Thyroid gland (tissue), 4 donors: ENCODE results near the gene DDX56. TPM values are rescaled to one million over a fixed set of nuclear protein-coding genes. Genes with fewer than 3 reads are reported as not detected.

Experiments used
- DNase-seq, 2 donors: peaks; one replicate each; pipeline ENCODE4 v3.0.0-alpha.2; 2019
- H3K27ac ChIP-seq, 3 donors: fragments of 200-600 bp; sonication (generic); 1 replicate in 2 of 3; 2 replicates in 1 of 3; pipeline ENCODE4 v1.5.1; 2016 to 2019; ENCODE audit warnings: mild to moderate bottlenecking in 1 of 3, moderate library complexity in 1 of 3
- H3K27me3 ChIP-seq: fragments of 200-600 bp; sonication (generic); one replicate; pipeline ENCODE4 v1.5.1; 2019
- H3K36me3 ChIP-seq, 2 donors: fragments of 200-600 bp; sonication (generic); one replicate each; pipeline ENCODE4 v1.5.1; 2016 to 2019
- H3K4me1 ChIP-seq, 2 donors: fragments of 200-600 bp; sonication (generic); one replicate each; pipeline ENCODE4 v1.5.1; 2017 to 2019
- H3K4me3 ChIP-seq, 3 donors: fragments of 200-600 bp; sonication (generic); replicated peaks in 1 of 3; 1 replicate in 2 of 3; 2 replicates in 1 of 3; pipeline ENCODE4 v1.5.1; 2016; ENCODE audit warnings: mild to moderate bottlenecking in 1 of 3
- H3K9me3 ChIP-seq: fragments of 200-600 bp; sonication (generic); one replicate; pipeline ENCODE4 v1.5.1; 2017
- CTCF ChIP-seq, 6 experiments: fragments of 200-600 bp in 3 of 6; fragments of 450-650 bp in 3 of 6; sonication (generic) in 3 of 6; IDR thresholded peaks; one replicate each; pipeline ENCODE4 v1.5.1; 2016 to 2019; ENCODE audit warnings: antibody characterized with exemption in 6 of 6, mild to moderate bottlenecking in 2 of 6, inconsistent platforms in 1 of 6, moderate library complexity in 1 of 6
- POLR2A ChIP-seq, 2 donors: fragments of 450-650 bp; IDR thresholded peaks; one replicate each; pipeline ENCODE4 v1.6.1; 2017; ENCODE audit warnings: antibody characterized with exemption in 2 of 2, mild to moderate bottlenecking in 2 of 2, moderate library complexity in 1 of 2
- WGBS, 2 donors: methylation state at CpG; one replicate each; pipeline ENCODE4 v1.1.5; 2017; 5-methylcytosine and 5-hydroxymethylcytosine counted together
- intact Hi-C: fragments of 100-400 bp; cut with DNase I; formaldehyde crosslinking; loops from one replicate; pipeline ENCODE4 v1.15.1; 2023
- total RNA-seq, 4 donors: library from RNA; depleted of rRNA; stranded (reverse); fragments of >200 nt; gene quantifications; one replicate each; pipeline ENCODE4 v1.2.3, GENCODE V29; 2016

Gene DDX56
- total RNA-seq, 4 donors from 2014 or later: 47.3 to 77.3 (median 62.1) TPM

GRCh38 chr7:44541876-44542610 lies 31.7 kb downstream of the DDX56 start:
- H3K9me3 ChIP-seq: no peaks in the 10 kb centered on the region
- no peak overlapping the region for H3K4me3 ChIP-seq
- no peaks in the 10 kb centered on the region for H3K4me1 ChIP-seq
- H3K27me3 ChIP-seq: no peaks in the 10 kb centered on the region
- no peak for DNase-seq
- WGBS, 2 donors: 87 to 88% methylated on average over 6 of the region's 6 CpGs
- no peak overlapping the region for H3K27ac ChIP-seq
- TF ChIP-seq POLR2A (IDR thresholded peaks at IDR 0.05) (no peak), CTCF (IDR thresholded peaks at IDR 0.05) (no peak)
- no peaks in the 10 kb centered on the region for H3K36me3 ChIP-seq
- intact Hi-C loops: no loop called here

GRCh38 chr7:44541028-44541869 lies 32.5 kb downstream of the DDX56 start, which contains the start of gene NPC1L1:
NPC1L1 (minus strand) TSS chr7:44541330; CDS start chr7:44541259, 71 bp downstream.
- no peaks in the 10 kb centered on the region for H3K36me3 ChIP-seq
- no peaks in the 10 kb centered on the region for H3K27me3 ChIP-seq
- intact Hi-C loops: no loop called here
- TF ChIP-seq POLR2A (IDR thresholded peaks at IDR 0.05) (no peak), CTCF (IDR thresholded peaks at IDR 0.05) (no peak)
- H3K27ac ChIP-seq: no peak within 1 kb of the TSS
- H3K4me3 ChIP-seq: no peak within 1 kb of the TSS
- no peak for DNase-seq
- no peaks in the 10 kb centered on the region for H3K9me3 ChIP-seq
- 82 to 83% methylated on average over 6 to 9 of the region's 20 CpGs for WGBS, 2 donors
- H3K4me1 ChIP-seq: no peaks in the 10 kb centered on the region

GRCh38 chr7:44540592-44541027 lies 33.1 kb downstream of the DDX56 start:
- WGBS, 2 donors: 88 to 100% methylated on average over 2 to 5 of the region's 5 CpGs
- Histone ChIP-seq H3K27ac (no peak overlapping the region), H3K36me3 (no peaks in the 10 kb centered on the region), H3K4me1 (no peaks in the 10 kb centered on the region), H3K9me3 (no peaks in the 10 kb centered on the region), H3K27me3 (no peaks in the 10 kb centered on the region), H3K4me3 (no peak overlapping the region)
- intact Hi-C loops: no loop called here
- no peak for TF ChIP-seq CTCF (IDR thresholded peaks at IDR 0.05)
- no peak for TF ChIP-seq POLR2A (IDR thresholded peaks at IDR 0.05)
- DNase-seq: no peak

GRCh38 chr7:44539669-44540506 lies 33.8 kb downstream of the DDX56 start:
- H3K27ac ChIP-seq: no peak overlapping the region
- no peaks in the 10 kb centered on the region for H3K9me3 ChIP-seq
- WGBS, 2 donors: 88 to 91% methylated on average over 20 to 26 of the region's 27 CpGs
- H3K4me1 ChIP-seq: no peaks in the 10 kb centered on the region
- TF ChIP-seq POLR2A (IDR thresholded peaks at IDR 0.05) (no peak), CTCF (IDR thresholded peaks at IDR 0.05) (no peak)
- no peaks in the 10 kb centered on the region for H3K27me3 ChIP-seq
- no peaks in the 10 kb centered on the region for H3K36me3 ChIP-seq
- no peak for DNase-seq
- H3K4me3 ChIP-seq: no peak overlapping the region
- intact Hi-C loops: no loop called here
